ENCODE data around the gene CEP112.

CEP112 gene

DNA sequence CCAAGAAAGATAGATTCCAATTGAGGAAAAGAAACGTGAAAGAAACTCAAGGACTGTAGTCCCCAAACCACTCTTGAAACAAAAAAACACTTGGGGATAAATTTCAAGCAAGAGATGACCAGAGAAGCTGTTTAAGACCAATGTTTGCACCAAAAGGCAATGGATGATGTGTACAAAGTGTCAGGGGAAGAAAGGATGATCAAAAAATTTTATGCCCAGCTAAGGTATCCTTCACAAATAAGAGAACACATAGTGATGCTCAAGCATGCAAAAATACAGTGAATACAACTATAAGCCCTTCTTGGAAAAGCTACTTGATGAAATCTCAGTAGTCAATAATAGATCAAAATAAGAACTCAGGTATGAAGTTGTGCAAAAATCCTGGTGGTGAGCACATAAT, 281.1 kb downstream of the CEP112 start:
- TF ChIP-seq, protein P1, sequence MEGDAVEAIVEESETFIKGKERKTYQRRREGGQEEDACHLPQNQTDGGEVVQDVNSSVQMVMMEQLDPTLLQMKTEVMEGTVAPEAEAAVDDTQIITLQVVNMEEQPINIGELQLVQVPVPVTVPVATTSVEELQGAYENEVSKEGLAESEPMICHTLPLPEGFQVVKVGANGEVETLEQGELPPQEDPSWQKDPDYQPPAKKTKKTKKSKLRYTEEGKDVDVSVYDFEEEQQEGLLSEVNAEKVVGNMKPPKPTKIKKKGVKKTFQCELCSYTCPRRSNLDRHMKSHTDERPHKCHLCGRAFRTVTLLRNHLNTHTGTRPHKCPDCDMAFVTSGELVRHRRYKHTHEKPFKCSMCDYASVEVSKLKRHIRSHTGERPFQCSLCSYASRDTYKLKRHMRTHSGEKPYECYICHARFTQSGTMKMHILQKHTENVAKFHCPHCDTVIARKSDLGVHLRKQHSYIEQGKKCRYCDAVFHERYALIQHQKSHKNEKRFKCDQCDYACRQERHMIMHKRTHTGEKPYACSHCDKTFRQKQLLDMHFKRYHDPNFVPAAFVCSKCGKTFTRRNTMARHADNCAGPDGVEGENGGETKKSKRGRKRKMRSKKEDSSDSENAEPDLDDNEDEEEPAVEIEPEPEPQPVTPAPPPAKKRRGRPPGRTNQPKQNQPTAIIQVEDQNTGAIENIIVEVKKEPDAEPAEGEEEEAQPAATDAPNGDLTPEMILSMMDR (IDR thresholded peaks at IDR 0.05; ENCODE audit: low read depth, low read length): no peak
- TF ChIP-seq, protein P2, sequence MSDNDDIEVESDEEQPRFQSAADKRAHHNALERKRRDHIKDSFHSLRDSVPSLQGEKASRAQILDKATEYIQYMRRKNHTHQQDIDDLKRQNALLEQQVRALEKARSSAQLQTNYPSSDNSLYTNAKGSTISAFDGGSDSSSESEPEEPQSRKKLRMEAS (IDR thresholded peaks at IDR 0.05; ENCODE audit: low read depth, low read length): no peak
- TF ChIP-seq POLR2A (IDR thresholded peaks at IDR 0.05; ENCODE audit: extremely low read depth, insufficient read length): no peak
- no peak for TF ChIP-seq MYC (IDR thresholded peaks at IDR 0.05; ENCODE audit: low read depth, low read length)
- H3K4me3 ChIP-seq (ENCODE audit: low read depth, low read length): no peak overlapping the region
- no peak for DNase-seq (ENCODE audit: low read depth)

DNA sequence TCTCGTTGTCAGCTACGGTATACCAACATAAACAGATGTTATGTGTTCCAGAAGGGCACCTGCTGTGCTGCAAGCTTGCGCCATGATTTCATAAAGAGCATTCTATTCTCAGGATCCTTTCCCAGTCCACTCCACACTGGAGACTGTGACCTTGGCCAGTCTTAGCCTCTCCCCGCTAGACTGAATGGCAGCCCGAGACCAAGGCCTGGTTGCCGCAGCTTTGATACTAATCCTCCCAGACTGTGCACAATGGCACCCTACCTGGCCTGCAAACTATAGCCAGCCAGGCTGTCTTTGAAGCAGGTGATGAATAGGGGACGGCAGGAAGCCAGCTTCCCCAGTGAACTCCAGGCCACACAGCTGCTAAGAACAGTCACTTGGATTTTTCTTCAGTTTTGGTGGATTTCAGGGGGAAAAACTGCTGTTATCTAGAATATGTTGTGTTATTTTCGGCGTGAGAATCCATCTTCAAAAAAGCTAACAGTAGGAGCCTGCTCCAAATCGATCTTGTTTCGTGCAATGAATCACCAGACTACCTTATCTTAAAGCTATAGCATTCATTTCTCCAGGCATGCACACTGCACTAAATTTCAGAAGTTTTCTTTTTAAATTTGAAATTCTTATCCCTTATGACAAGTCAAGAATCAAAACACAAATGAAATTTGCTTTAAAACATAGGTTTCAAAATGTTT, 289.0 kb downstream of the CEP112 start:
- no peak overlapping the region for H3K4me3 ChIP-seq (ENCODE audit: low read depth, low read length)
- DNase-seq (ENCODE audit: low read depth): no peak

DNA sequence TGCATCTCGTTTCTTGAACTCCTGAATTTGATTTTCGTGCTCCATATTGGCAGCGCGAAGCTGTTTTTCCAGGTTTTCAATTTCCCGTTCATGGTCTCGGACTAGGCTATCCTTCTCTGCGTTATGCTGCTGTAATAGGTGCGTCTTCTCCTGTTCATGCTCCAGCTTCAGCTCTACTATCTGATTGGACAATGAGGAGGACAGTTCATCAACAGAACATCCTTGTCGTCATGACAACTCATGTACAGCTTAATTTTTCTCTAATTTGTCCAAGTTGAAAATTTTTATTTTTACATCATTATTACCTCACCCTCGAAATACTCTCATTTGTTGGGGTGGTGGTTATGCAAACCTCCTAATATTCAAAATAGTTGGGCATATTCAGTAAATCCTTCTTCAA, 289.8 kb downstream of the CEP112 start:
- TF ChIP-seq MYC (IDR thresholded peaks at IDR 0.05; ENCODE audit: low read depth, low read length) (no peak), POLR2A (IDR thresholded peaks at IDR 0.05; ENCODE audit: extremely low read depth, insufficient read length) (no peak)
- TF ChIP-seq, protein P1 (IDR thresholded peaks at IDR 0.05; ENCODE audit: low read depth, low read length): no peak
- TF ChIP-seq, protein P2 (IDR thresholded peaks at IDR 0.05; ENCODE audit: low read depth, low read length): no peak
- no peak for DNase-seq (ENCODE audit: low read depth)
- no peak overlapping the region for H3K4me3 ChIP-seq (ENCODE audit: low read depth, low read length)

More for the DNA sequence above, 289.0 kb downstream of the CEP112 start:
- TF ChIP-seq MYC (IDR thresholded peaks at IDR 0.05; ENCODE audit: low read depth, low read length) (no peak), POLR2A (IDR thresholded peaks at IDR 0.05; ENCODE audit: extremely low read depth, insufficient read length) (no peak)
- TF ChIP-seq, protein P2 (IDR thresholded peaks at IDR 0.05; ENCODE audit: low read depth, low read length): no peak
- TF ChIP-seq, protein P1 (IDR thresholded peaks at IDR 0.05; ENCODE audit: low read depth, low read length): no peak

DNA sequence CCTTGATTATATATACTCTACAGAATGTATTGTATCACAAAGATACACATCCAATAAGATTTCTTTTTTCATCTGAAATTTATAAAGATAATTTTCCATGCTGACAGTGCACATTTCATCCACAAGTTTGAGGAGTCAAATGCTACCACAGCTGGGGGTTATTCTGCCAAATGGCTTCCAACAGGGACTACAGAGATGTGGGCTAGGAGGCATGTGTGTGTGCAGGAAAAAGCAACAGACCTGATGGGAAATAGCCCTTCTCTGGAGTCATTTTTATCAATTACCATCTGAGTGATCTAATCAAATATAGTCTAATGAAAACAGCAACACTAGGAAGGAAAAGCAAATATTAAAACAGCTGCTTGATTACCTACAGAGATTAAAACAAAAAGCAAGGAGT, 290.5 kb downstream of the CEP112 start:
- no peak for DNase-seq (ENCODE audit: low read depth)
- no peak overlapping the region for H3K4me3 ChIP-seq (ENCODE audit: low read depth, low read length)
- TF ChIP-seq, protein P2 (IDR thresholded peaks at IDR 0.05; ENCODE audit: low read depth, low read length): no peak
- no peak for TF ChIP-seq POLR2A (IDR thresholded peaks at IDR 0.05; ENCODE audit: extremely low read depth, insufficient read length)
- TF ChIP-seq, protein P1 (IDR thresholded peaks at IDR 0.05; ENCODE audit: low read depth, low read length): no peak
- TF ChIP-seq MYC (IDR thresholded peaks at IDR 0.05; ENCODE audit: low read depth, low read length): no peak

DNA sequence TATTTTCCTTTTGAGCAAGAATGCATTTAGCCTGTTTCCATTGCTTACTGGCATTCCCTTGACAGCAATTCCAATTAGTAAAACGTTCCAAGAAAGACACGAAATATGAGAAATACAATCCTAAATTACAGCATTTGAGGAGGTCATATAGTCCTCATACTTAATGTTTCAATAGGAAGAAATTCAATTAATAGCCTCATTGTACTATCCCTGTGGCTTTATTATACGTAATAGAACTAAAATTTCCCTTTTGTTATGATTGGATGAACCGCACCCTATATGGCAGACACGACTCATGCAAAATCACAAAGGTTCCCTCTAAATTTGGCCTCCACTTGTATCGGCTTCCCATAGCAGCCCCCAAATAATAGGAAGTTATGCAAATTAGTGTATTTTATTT, 291.7 kb downstream of the CEP112 start:
- TF ChIP-seq, protein P2 (IDR thresholded peaks at IDR 0.05; ENCODE audit: low read depth, low read length): no peak
- TF ChIP-seq MYC (IDR thresholded peaks at IDR 0.05; ENCODE audit: low read depth, low read length): no peak
- TF ChIP-seq, protein P1 (IDR thresholded peaks at IDR 0.05; ENCODE audit: low read depth, low read length): no peak
- no peak for TF ChIP-seq POLR2A (IDR thresholded peaks at IDR 0.05; ENCODE audit: extremely low read depth, insufficient read length)
- H3K4me3 ChIP-seq (ENCODE audit: low read depth, low read length): no peak overlapping the region
- no peak for DNase-seq (ENCODE audit: low read depth)

All from NB4 (cell line).